MM.1S (cell line): ENCODE results near the gene GPANK1.

ENCODE experiments used
- CTCF ChIP-seq: fragments of 300-600 bp; sonication (generic); IDR thresholded peaks from 2 replicates; pipeline ENCODE4 v1.5.1; 2016; ENCODE audit warnings: antibody characterized with exemption, low read length, mixed read lengths
- EZH2 ChIP-seq: fragments of 300-600 bp; sonication (generic); optimal IDR thresholded peaks from 2 replicates; pipeline ENCODE3; 2017; ENCODE audit warnings: low read depth, mild to moderate bottlenecking, antibody characterized with exemption, low read length, mixed read lengths

GRCh38 chr6:31713991-31714684, 49.3 kb upstream of the GPANK1 start:
- TF ChIP-seq CTCF = no peak
- TF ChIP-seq EZH2 = no peak
